Small intestine (tissue), 7 donors: Measurements from ENCODE around the gene PKNOX2. TPM values are rescaled to one million over a fixed set of nuclear protein-coding genes. Genes with fewer than 3 reads are reported as not detected.

Experiments used
- DNase-seq, 2 donors: peaks; one replicate each; pipeline versions ENCODE4 v3.0.0 to v3.0.0-alpha.2; 2013
- FAIRE-seq: peaks from 2 replicates; lab custom pipeline; 2012; peaks lifted over from hg19 to GRCh38; lab: Jason Lieb, UNC
- H3K27ac ChIP-seq, 3 donors: one replicate each; pipeline ENCODE4 v1.5.1; 2013; ENCODE audit warnings: low read length in 2 of 3, mild to moderate bottlenecking in 2 of 3, control low read depth in 1 of 3, inconsistent platforms in 1 of 3, low read depth in 1 of 3, moderate library complexity in 1 of 3
- H3K27me3 ChIP-seq, 3 donors: one replicate each; pipeline ENCODE4 v1.6.1; 2013; ENCODE audit warnings: low read length in 3 of 3, inconsistent platforms in 1 of 3; ENCODE audit not compliant: control insufficient read depth in 3 of 3, insufficient read depth in 3 of 3
- H3K36me3 ChIP-seq, 3 donors: one replicate each; pipeline ENCODE4 v1.6.1; 2013; ENCODE audit warnings: low read length in 3 of 3, inconsistent platforms in 1 of 3, low read depth in 1 of 3, mild to moderate bottlenecking in 1 of 3, moderate library complexity in 1 of 3; ENCODE audit not compliant: control insufficient read depth in 3 of 3, insufficient read depth in 2 of 3
- H3K4me1 ChIP-seq, 3 donors: one replicate each; pipeline ENCODE4 v1.6.1; 2013; ENCODE audit warnings: low read length in 2 of 3, inconsistent platforms in 1 of 3, low read depth in 1 of 3, mild to moderate bottlenecking in 1 of 3, moderate library complexity in 1 of 3; ENCODE audit not compliant: control insufficient read depth in 3 of 3, insufficient read depth in 2 of 3
- H3K4me3 ChIP-seq, 3 donors: one replicate each; pipeline ENCODE4 v1.5.1; 2013; ENCODE audit warnings: low read length in 3 of 3, control low read depth in 1 of 3, inconsistent platforms in 1 of 3, low read depth in 1 of 3, mild to moderate bottlenecking in 1 of 3, moderate library complexity in 1 of 3
- H3K9me3 ChIP-seq, 2 donors: one replicate each; pipeline ENCODE4 v1.6.1; 2013; ENCODE audit warnings: low read depth in 1 of 2, low read length in 1 of 2; ENCODE audit not compliant: control insufficient read depth in 2 of 2, insufficient read depth in 1 of 2
- WGBS, 3 donors: extraction: QIAGEN DNeasy Blood & Tissue Kit; methylation state at CpG; one replicate each; pipeline ENCODE4 v1.1.7; 2013; 5-methylcytosine and 5-hydroxymethylcytosine counted together
- polyA plus RNA-seq, 4 donors: library from polyadenylated mRNA; stranded (reverse) in 3 of 4; unstranded in 1 of 4; fragments of 200-250 nt in 3 of 4; fragments of 120-200 nt in 1 of 4; gene quantifications; one replicate each; pipeline versions ENCODE4 v1.2.1 to v1.2.3, GENCODE V29; 2013
- donor health status: healthy with polysubstance abuse.
- donor health status: control.
- donor health status: control.
- donor health status: Bipolar disorder and iron deficiency.
- donor health status: healthy.

The PKNOX2 gene
- polyA plus RNA-seq, 4 donors = 1.1 to 2.5 (median 1.2) TPM; not detected in 1

DNA sequence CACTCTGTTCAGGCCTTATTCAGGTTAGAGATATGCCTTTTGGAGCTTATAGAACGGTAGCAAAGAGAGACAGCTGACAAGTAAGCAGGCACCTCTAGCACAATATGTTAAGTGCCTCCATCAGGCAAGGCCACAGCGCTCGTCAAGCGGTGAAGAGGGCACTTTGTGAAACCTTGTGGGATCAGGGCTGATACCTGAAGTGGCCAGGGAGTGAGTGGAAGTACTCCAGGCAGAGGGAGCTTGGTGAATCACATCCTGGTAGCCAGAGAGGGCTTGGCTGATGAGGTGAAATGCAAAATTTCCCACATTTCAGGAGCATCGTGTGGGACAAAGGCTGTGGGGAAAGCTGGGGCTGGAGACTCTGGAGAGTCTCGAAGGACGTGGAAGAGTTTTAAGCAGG lies 87.4 kb downstream of the PKNOX2 start:
- Histone ChIP-seq H3K4me1 (peaks cover 0 to 5% (median 0%) of the 10 kb centered on the region in 3 donors), H3K36me3 (no peaks in the 10 kb centered on the region), H3K4me3 (no peak overlapping the region), H3K9me3 (no peaks in the 10 kb centered on the region), H3K27ac (no peak overlapping the region), H3K27me3 (peaks cover 0 to 4% (median 0%) of the 10 kb centered on the region in 3 donors)
- WGBS, 3 donors = 83 to 85% (median 85%) methylated on average over 7 of the region's 7 CpGs
- no peak for FAIRE-seq
- DNase-seq = no peak

DNA sequence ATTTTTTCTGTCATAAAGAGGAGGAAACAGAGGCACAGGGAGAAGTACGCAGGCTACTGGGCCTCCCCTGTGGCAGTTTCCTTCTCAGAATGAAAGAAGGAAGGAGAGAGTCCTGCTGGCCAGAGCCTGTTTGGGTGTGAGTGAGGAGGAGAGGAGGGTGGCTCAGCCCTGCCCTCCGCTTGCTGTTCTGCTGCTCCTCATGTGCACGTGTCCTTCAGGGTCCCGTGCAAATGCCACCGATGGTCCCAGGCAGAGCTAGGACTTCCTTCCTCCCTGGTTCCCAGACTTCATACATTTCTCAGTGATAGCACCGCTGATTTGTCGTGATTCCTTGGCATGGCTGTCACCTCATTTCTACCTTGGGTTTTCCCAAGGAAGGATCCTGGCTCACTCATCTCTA lies 88.7 kb downstream of the PKNOX2 start:
- H3K36me3 ChIP-seq = no peaks in the 10 kb centered on the region
- no peak for DNase-seq
- H3K9me3 ChIP-seq = no peaks in the 10 kb centered on the region
- peaks cover 0 to 6% (median 0%) of the 10 kb centered on the region in 3 donors for H3K4me1 ChIP-seq
- FAIRE-seq = no peak
- no peaks in the 10 kb centered on the region for H3K27me3 ChIP-seq
- peak overlapping the region in 2 of 3 donors; percentile 22 to 43 for H3K27ac ChIP-seq
- 44 to 85% (median 67%) methylated on average over 7 of the region's 7 CpGs for WGBS, 3 donors
- H3K4me3 ChIP-seq = no peak overlapping the region

DNA sequence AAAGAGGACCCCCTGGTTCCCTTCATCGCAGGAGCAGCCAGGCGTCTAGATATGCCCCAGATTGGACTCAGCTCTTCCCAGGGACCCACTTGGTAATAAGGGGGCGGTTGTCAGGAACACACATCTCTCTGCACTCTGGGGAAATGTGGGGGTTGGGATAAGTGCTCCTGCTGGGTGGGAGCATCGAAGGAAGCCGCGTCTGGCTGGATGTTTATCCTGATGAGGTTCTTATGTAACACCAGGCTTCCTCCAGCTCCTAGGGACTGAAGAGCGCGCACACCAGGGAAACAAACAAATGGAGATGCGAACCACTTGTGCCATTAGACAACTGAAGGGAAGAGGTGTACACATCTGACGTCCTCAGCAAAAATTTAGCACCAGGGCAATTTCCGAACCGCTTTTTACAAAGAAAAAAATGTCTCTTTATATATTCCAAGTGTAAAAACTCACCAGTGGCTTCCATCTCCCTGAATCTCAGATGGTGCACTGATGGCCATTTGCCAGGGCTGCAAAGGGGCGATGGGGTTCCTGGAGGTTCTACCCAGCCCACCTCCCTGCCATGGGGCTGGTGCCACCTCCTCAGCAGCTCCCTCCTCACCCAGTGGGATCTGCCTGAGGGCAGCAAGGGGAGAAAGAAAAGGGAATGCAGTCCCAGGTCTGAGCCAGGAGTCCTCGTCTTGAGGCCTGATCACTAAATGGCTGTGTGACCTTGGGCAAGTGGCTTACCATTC lies 89.4 kb downstream of the PKNOX2 start:
- FAIRE-seq (no peak), DNase-seq (peak in 1 of 2 donors; percentile 33)
- peaks cover 0 to 6% (median 0%) of the 10 kb centered on the region in 3 donors for H3K4me1 ChIP-seq
- peak overlapping the region in 2 of 3 donors; percentile 22 to 43 for H3K27ac ChIP-seq
- H3K4me3 ChIP-seq = no peak overlapping the region
- H3K9me3 ChIP-seq = no peaks in the 10 kb centered on the region
- 60 to 78% (median 75%) methylated on average over 14 of the region's 14 CpGs for WGBS, 3 donors
- H3K27me3 ChIP-seq = no peaks in the 10 kb centered on the region
- no peaks in the 10 kb centered on the region for H3K36me3 ChIP-seq

DNA sequence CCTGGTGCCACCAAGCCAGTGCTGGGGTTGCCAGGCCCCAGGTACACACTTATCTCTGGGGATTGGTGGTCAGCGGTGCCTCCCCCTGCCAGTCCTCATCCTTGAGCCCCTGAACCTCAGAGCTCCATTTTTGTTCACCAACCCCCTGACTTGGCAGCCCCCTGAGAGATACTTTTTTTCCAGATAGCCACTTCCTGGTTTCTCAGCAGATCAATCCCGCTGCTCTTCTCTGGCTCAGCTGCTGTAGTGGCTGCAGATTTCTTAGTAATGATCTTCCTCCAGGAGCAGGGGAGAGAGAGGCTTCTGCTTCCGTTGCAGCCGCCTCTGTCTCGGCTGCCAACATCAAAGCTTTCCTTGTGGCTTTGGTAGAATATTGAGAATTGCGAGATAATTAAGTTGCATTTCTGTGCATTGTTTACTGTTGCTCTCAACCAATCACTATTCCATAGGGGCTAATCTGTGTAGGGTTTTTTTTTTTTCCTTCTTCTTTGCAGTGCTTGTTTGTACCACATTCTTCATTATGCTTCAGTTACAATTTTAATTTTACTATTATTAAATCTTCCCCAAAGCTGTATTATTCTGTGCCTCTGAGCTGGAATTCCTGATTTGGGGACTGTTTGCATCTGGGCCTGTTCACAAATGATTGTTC lies 92.1 kb downstream of the PKNOX2 start:
- no peak overlapping the region for H3K4me3 ChIP-seq
- H3K4me1 ChIP-seq = peaks cover 0 to 11% (median 0%) of the 10 kb centered on the region in 3 donors
- H3K36me3 ChIP-seq = no peaks in the 10 kb centered on the region
- H3K9me3 ChIP-seq = no peaks in the 10 kb centered on the region
- FAIRE-seq = no peak
- no peak for DNase-seq
- 55 to 86% (median 64%) methylated on average over 6 of the region's 6 CpGs for WGBS, 3 donors
- H3K27me3 ChIP-seq = no peaks in the 10 kb centered on the region
- peak overlapping the region in 1 of 3 donors; percentile 35 for H3K27ac ChIP-seq

DNA sequence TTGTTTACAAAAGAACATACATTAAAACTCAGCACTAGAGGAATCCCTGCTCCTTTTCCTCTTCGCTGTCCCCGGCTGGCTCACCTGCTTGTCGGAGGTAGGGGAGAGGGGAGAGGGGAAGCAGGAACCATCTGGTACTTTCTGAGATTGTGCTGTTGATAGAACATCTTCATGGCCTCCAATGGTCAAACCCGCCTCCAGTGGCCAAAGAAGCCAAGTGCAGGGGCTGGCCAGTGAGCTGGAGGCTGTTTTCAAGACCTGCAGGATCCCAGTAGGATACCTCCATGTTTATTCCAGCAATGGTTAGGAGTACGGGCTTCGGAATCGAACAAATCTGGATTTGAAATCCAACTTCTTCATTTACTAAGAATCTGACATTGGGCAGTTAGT lies 92.6 kb downstream of the PKNOX2 start:
- no peak for DNase-seq
- WGBS, 3 donors = 84 to 90% (median 85%) methylated on average over 7 of the region's 7 CpGs
- H3K27me3 ChIP-seq = no peaks in the 10 kb centered on the region
- H3K27ac ChIP-seq = no peak overlapping the region
- no peak for FAIRE-seq
- no peaks in the 10 kb centered on the region for H3K9me3 ChIP-seq
- H3K4me3 ChIP-seq = no peak overlapping the region
- H3K4me1 ChIP-seq = peaks cover 0 to 16% (median 0%) of the 10 kb centered on the region in 3 donors
- H3K36me3 ChIP-seq = no peaks in the 10 kb centered on the region

DNA sequence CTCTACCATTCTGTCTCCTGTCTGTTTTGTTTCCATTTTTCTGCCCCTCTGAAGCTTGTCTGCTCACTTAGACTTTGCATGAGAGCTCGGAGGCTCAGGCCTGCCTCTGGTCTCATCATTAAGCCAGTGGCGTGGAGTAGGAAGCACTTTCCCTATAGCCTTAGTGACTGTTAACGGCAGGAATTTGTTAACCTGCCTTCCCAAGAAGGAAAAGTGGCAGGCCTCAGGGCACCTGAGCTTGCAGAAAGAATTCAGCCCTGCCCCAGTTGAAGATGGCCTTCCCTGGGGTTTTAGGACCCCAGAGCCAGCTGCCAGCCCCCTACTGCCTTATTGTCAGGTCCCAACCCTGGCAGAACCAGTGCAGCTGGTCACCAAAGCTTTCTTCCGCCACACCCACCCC lies 93.2 kb downstream of the PKNOX2 start:
- FAIRE-seq (no peak), DNase-seq (no peak)
- WGBS, 3 donors = 89 to 93% (median 92%) methylated on average over 4 of the region's 4 CpGs
- H3K27me3 ChIP-seq = peaks cover 0 to under 1% (median 0%) of the 10 kb centered on the region in 3 donors
- no peaks in the 10 kb centered on the region for H3K9me3 ChIP-seq
- H3K27ac ChIP-seq = no peak overlapping the region
- no peaks in the 10 kb centered on the region for H3K36me3 ChIP-seq
- H3K4me3 ChIP-seq = no peak overlapping the region
- H3K4me1 ChIP-seq = peaks cover 0 to 20% (median 0%) of the 10 kb centered on the region in 3 donors

DNA sequence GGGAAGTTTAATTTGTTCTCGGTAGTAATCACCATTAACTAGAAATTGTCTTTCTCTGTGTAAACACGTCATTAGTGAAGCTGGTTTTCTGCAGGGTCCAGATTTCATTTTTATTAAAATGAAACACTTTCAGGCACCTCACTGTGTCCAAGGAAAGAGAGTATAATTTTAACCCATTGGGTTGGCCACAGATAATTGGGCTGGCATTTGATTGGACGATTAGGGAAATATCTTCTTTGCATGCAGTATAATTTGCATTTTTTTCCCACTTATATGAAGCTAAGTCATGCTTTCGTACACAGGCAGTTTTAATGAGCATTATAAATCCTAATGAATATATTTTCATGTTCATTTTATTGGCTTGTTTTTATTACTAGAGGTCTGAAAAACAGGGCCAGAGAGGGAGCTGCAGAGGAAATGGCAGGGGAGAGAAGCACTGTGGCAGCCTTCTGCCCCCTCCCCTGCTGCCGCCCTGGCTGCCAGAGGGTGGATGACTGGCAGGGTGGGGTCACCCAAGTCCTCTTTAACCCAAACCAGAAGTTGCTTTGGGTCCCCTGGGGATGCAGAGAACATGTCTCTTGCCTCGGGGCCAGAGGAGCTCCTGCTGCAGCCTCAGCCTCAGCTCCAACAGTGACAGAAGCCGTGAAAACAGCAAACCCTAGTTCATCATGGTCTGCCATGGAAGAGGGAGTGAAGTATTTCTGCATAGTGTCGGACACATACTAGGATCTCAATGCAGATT lies 93.9 kb downstream of the PKNOX2 start:
- Histone ChIP-seq H3K9me3 (no peaks in the 10 kb centered on the region), H3K27ac (no peak overlapping the region), H3K4me1 (peaks cover 0 to 28% (median 0%) of the 10 kb centered on the region in 3 donors), H3K4me3 (no peak overlapping the region), H3K36me3 (no peaks in the 10 kb centered on the region), H3K27me3 (peaks cover 0 to 8% (median 4%) of the 10 kb centered on the region in 3 donors)
- 76 to 87% (median 80%) methylated on average over 8 of the region's 8 CpGs for WGBS, 3 donors
- DNase-seq = no peak
- no peak for FAIRE-seq

DNA sequence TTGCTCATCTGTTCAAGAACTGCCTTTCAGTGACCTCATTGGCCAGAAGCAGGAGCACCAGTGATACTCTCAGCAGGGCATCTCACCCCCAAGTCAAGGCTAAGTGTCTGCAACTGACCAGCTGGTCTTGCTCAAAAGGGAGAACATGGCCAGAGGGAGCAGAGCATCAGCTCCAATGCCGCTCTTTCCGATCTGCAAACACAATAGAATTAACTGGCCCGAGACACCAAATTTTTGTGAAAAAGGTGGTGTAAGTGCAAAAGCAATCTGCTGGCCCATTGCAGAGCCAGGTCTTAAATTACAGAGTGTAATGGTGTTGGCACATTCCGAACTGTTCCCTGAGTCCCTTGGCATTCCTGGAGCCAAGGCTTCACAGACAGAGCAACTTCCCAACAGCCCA lies 97.0 kb downstream of the PKNOX2 start:
- Histone ChIP-seq H3K4me1 (peaks cover 0 to 29% (median 0%) of the 10 kb centered on the region in 3 donors), H3K27me3 (peaks cover 0 to 12% (median 4%) of the 10 kb centered on the region in 3 donors), H3K9me3 (no peaks in the 10 kb centered on the region), H3K4me3 (no peak overlapping the region), H3K36me3 (no peaks in the 10 kb centered on the region), H3K27ac (peak overlapping the region in 1 of 3 donors; percentile 22)
- DNase-seq (no peak), FAIRE-seq (no peak)
- WGBS, 3 donors = 85 to 92% (median 86%) methylated on average over 4 of the region's 4 CpGs
